KMS-11 (cell line): Measurements from ENCODE around the gene ZSCAN21.

Experiments used
- H2AFZ ChIP-seq: fragments of 200-600 bp; sonication (generic); 2 replicates; pipeline ENCODE4 v1.6.1; 2016; ENCODE audit warnings: antibody characterized with exemption, mixed run types, low read depth
- H3K27ac ChIP-seq: fragments of 200-600 bp; sonication (generic); 2 replicates; pipeline ENCODE4 v1.6.1; 2016; ENCODE audit warnings: mild to moderate bottlenecking, mixed run types
- H3K27me3 ChIP-seq: fragments of 200-600 bp; sonication (generic); 2 replicates; pipeline ENCODE4 v1.6.1; 2017; ENCODE audit warnings: mild to moderate bottlenecking, low read depth, mixed run types, moderate library complexity; ENCODE audit not compliant: insufficient read depth
- H3K36me3 ChIP-seq: fragments of 200-600 bp; sonication (generic); 2 replicates; pipeline ENCODE4 v1.6.1; 2017; ENCODE audit warnings: mild to moderate bottlenecking, mixed run types; ENCODE audit not compliant: insufficient read depth
- H3K4me1 ChIP-seq: fragments of 200-600 bp; sonication (generic); 2 replicates; pipeline ENCODE4 v1.6.1; 2016; ENCODE audit warnings: mild to moderate bottlenecking, low read depth, mixed run types; ENCODE audit not compliant: poor library complexity, severe bottlenecking
- H3K4me2 ChIP-seq: fragments of 200-600 bp; sonication (generic); 2 replicates; pipeline ENCODE4 v1.7.0; 2016; ENCODE audit warnings: mild to moderate bottlenecking, mixed run types
- H3K4me3 ChIP-seq: fragments of 200-600 bp; sonication (generic); IDR thresholded peaks from 2 replicates; pipeline ENCODE4 v1.6.1; 2017; ENCODE audit warnings: low read depth, low read length, mixed read lengths; ENCODE audit not compliant: insufficient read depth
- H3K79me2 ChIP-seq: fragments of 200-600 bp; sonication (generic); 2 replicates; pipeline ENCODE4 v1.6.1; 2016; ENCODE audit warnings: low read depth, mixed run types; ENCODE audit not compliant: insufficient read depth
- H3K9ac ChIP-seq: fragments of 200-600 bp; sonication (generic); 2 replicates; pipeline ENCODE4 v1.6.1; 2016; ENCODE audit warnings: mild to moderate bottlenecking, mixed run types
- H4K20me1 ChIP-seq: fragments of 200-600 bp; sonication (generic); 2 replicates; pipeline ENCODE4 v1.6.1; 2016; ENCODE audit warnings: mild to moderate bottlenecking, mixed run types; ENCODE audit not compliant: insufficient read depth
- CTCF ChIP-seq: fragments of 200-600 bp; sonication (generic); conservative IDR thresholded peaks from 2 replicates; pipeline ENCODE4 v1.6.1; 2017; ENCODE audit warnings: low read depth, mild to moderate bottlenecking, antibody characterized with exemption, low read length, moderate library complexity, mixed read lengths

ZSCAN21 gene

GRCh38 chr7:100017875-100018274 is 31.7 kb upstream of the ZSCAN21 start:
- no peak overlapping the region for H3K4me2 ChIP-seq
- peaks cover 28% of the 10 kb centered on the region for H3K79me2 ChIP-seq
- H3K9ac ChIP-seq, result no peak overlapping the region
- no peak overlapping the region for H3K27ac ChIP-seq
- no peak overlapping the region for H2AFZ ChIP-seq
- TF ChIP-seq CTCF, result no peak
- no peak overlapping the region for H3K4me3 ChIP-seq
- no peaks in the 10 kb centered on the region for H3K27me3 ChIP-seq
- no peaks in the 10 kb centered on the region for H3K36me3 ChIP-seq
- no peaks in the 10 kb centered on the region for H4K20me1 ChIP-seq
- H3K4me1 ChIP-seq, result peaks cover 13% of the 10 kb centered on the region

DNA sequence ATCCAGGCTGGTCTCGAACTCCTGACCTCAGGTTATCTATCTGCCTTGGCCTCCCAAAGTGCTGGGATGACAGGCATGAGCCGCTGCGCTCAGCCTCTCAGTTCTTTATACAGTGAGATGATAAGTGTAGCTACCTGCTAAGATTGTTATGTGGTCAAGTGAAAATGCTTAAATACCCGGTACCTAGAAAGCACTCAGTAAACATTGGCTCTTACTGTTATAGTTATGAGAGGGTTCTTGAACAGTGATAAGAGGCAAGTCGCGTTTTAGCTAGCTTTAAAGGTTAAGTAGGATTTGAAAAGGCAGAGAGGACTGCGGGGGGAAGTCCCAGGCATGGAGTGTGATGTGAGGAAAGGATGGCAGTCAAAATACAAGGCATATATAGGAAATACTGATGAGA is 29.7 kb upstream of the ZSCAN21 start:
- Histone ChIP-seq H3K79me2 (peaks cover 28% of the 10 kb centered on the region), H3K27ac (no peak overlapping the region), H4K20me1 (no peaks in the 10 kb centered on the region), H3K4me3 (no peak overlapping the region), H3K4me2 (no peak overlapping the region), H3K4me1 (peaks cover 12% of the 10 kb centered on the region), H3K9ac (no peak overlapping the region), H3K36me3 (peaks cover 10% of the 10 kb centered on the region; the same call in 1 of the 2 replicates), H2AFZ (no peak overlapping the region), H3K27me3 (no peaks in the 10 kb centered on the region)
- TF ChIP-seq CTCF, result no peak

DNA sequence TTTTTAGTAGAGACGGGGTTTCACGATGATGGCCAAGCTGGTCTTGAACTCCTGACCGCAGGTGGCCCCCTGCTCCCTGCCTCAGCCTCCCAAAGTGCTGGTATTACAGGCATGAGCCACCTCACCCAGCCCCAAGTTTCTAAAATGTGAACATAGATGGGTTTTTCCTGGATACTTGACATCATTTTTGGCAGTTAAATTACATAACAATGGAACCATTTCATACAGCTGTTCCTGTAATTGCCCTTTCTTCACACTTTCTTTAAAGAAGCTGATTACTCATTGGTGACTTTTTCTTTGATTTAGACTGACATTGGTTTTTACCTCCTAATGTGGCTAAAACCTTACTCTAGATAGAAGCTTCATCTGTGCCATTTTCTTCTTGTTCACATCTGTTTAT is 28.3 kb upstream of the ZSCAN21 start:
- H3K36me3 ChIP-seq, result peaks cover 17% of the 10 kb centered on the region; the same call in 1 of the 2 replicates
- no peak overlapping the region for H3K4me2 ChIP-seq
- peaks cover 21% of the 10 kb centered on the region for H3K79me2 ChIP-seq
- no peaks in the 10 kb centered on the region for H4K20me1 ChIP-seq
- H3K4me3 ChIP-seq, result no peak overlapping the region
- no peak overlapping the region for H3K27ac ChIP-seq
- peaks cover 8% of the 10 kb centered on the region for H3K4me1 ChIP-seq
- TF ChIP-seq CTCF, result no peak
- no peaks in the 10 kb centered on the region for H3K27me3 ChIP-seq
- H3K9ac ChIP-seq, result no peak overlapping the region
- no peak overlapping the region for H2AFZ ChIP-seq

- H3K79me2 ChIP-seq, result peaks cover 8% of the 10 kb centered on the region
- TF ChIP-seq CTCF, result no peak
- no peaks in the 10 kb centered on the region for H3K27me3 ChIP-seq
- H3K27ac ChIP-seq, result no peak overlapping the region
- H2AFZ ChIP-seq, result no peak overlapping the region
- no peak overlapping the region for H3K4me3 ChIP-seq
- no peak overlapping the region for H3K4me2 ChIP-seq
- H3K4me1 ChIP-seq, result no peaks in the 10 kb centered on the region
- peaks cover 17% of the 10 kb centered on the region; the same call in 1 of the 2 replicates for H3K36me3 ChIP-seq
- H4K20me1 ChIP-seq, result no peaks in the 10 kb centered on the region
- no peak overlapping the region for H3K9ac ChIP-seq
Observed at GRCh38 chr7:100022621-100023020, 27.0 kb upstream of the ZSCAN21 start.
